ENCODE measurements around the gene TMEM163.
A peak's percentile ranks its signal among the peaks of the same experiment; 100 is the strongest.

TMEM163 gene

GRCh38 chr2:134425724-134426496, 292.9 kb downstream of the TMEM163 start:
- DNase-seq: no peak

DNA sequence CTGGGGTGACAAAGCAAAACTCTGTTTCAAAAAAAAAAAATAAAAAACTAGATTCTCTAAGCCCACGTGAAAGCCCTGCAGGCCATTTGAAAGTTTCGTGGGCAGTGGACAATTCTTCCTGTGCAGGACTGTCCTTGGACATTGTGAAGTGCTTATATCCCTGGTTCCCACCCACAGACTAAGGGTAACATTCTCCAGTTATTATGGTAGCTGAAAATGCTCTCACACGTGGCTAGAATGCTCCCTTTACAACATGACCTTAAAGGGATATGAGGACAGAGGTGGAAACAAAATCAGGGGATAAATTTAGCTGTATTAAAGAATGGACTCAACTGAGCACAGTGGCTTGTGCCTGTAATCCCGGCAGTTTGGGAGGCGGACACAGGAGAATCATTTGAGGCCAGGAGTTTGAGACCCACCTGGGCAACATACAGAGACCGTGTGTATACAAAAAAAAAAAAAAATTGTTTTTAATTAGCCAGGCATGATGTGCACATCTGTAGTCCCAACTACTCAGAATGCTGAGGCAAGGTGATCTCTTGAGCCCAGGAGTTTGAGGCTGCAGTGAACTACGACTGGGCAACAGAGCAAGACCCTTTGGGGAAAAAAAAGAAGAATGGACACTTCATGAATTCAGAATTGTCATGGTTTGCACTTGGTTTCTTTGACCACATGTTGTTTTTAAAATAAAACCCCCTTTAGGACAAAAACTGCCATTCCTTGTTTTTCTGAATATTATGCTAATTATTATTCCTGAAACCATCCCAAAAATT, 297.1 kb downstream of the TMEM163 start:
- no peak for DNase-seq

- DNase-seq: no peak
Measured at GRCh38 chr2:134420920-134421319, 297.9 kb downstream of the TMEM163 start.

- no peak for DNase-seq
Measured at GRCh38 chr2:134420259-134420658, 298.5 kb downstream of the TMEM163 start.

GRCh38 chr2:134417968-134418582, 300.7 kb downstream of the TMEM163 start:
- no peak for DNase-seq

DNA sequence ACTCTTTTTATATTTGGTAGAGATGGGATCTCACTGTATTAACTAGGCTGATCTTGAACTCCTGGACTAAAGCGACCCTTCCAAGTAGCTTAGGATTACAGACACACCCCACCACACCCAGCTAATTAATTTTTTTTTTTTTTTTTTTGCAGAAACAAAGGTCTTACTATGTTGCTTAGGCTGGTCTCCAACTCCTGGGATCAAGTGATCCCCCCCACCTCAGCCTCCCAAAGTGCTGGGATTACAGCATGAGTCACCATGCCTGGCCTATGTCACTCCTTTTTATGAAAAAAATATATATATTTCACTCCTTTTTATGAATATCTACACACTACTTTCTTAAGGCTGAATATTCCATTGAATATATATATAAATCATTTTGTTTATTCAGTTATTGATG, 302.2 kb downstream of the TMEM163 start:
- DNase-seq: no peak

- no peak for DNase-seq
Measured at GRCh38 chr2:134416018-134416417, 302.8 kb downstream of the TMEM163 start.

- no peak for DNase-seq
Measured at GRCh38 chr2:134413912-134414311, 304.9 kb downstream of the TMEM163 start.

- no peak for DNase-seq
Measured at GRCh38 chr2:134413430-134413829, 305.4 kb downstream of the TMEM163 start.

GRCh38 chr2:134412639-134412999, 306.2 kb downstream of the TMEM163 start:
- no peak for DNase-seq

DNA sequence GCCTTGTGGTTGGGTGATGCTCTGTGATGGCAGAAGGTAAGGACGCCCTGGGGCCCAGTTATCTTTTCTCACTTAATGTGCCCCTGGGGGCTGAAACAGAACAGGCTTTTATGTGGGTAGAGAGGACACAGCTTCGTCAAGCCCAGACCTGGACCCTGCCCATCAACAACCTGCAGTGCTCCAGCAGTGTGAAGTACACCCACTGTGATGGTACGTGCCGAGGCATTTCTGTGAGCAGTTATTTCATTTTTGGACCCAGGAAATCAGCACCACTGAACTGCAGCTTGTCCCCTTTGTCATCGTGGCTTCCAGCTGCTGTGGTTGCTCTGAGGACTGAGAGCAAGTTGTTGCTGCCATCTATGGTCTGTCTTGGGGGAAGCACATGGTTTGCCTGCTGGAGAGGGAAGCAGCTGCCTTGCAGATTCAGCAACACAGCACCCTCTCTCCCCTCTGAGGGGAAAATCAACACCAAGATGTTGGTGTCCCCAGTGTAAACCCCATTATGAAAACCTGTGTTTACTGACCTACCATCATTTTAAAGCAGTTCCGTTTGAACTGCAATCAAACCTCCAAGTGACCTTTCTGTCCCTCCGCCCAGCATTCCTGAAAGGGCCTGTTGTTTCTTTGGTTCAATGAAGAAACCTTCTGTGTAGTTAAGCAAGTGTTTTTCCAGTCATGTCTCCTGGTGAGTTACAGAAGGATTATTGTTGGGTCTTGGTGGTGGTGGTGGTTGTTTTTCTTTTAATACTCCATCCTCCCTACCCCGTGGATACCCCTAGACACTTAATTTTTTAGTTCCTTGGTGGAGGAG, 306.8 kb downstream of the TMEM163 start:
- DNase-seq: peak; percentile 79

GRCh38 chr2:134411279-134411827, 307.4 kb downstream of the TMEM163 start:
- no peak for DNase-seq

DNA sequence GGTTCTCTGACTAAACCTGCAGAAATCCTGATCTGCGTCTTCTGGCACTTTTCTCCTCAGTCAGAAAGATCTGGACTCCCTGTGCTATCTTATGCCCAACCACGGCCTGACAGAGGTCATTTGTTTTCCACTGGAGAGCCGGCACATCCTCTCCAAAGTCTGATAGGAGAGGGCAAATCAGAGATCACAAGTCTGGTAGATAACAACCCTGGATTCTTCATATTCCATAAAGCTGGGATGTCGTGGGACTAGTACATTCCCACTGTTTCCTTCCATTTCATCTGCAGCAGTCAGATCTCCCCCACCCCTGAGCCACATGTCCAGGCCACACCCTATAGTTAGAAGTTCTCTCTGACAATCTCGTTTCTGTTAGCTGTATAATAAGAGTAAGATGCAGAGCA, 308.0 kb downstream of the TMEM163 start:
- DNase-seq: no peak

- DNase-seq: no peak
Measured at GRCh38 chr2:134410006-134410405, 308.8 kb downstream of the TMEM163 start.

GRCh38 chr2:134408791-134409190, 310.0 kb downstream of the TMEM163 start:
- DNase-seq: no peak

- no peak for DNase-seq
Measured at GRCh38 chr2:134408386-134408785, 310.4 kb downstream of the TMEM163 start.

DNA sequence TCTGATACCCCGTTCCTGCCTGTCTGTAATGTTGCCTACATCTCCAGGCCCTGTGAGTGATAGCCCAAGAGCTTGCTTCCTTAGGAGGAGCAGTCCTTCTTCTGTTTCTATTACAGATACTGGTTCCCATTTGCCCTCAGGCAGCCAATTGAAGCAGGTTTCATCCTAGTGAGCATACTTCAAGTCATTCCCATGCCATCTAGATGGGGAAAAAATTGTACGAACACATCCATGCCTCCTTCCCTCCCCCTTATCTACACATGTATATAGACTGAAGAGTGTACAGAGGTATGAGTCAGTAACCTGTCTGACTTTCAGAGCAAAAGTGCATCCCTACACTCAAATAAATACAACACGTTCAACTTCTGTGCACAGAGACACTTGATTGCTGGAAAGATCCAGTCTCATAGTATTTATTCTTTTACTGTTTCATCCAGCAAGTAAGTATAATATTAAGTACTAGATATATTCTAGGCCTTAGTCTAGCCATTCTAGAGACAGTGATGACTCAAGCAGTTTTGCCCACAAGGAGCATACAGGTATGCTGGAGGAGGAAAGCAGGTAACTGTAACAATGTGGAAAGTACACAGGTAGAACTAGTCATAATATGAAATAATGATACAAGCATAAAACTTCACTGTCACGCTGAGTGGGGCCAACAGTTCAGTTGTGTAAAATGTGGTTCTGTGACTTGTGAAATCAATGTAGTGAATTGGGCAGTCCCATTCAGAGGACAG, 311.5 kb downstream of the TMEM163 start:
- no peak for DNase-seq

- no peak for DNase-seq
Measured at GRCh38 chr2:134406736-134407135, 312.1 kb downstream of the TMEM163 start.

GRCh38 chr2:134406311-134406710, 312.5 kb downstream of the TMEM163 start:
- DNase-seq: no peak

Measured in DMS79 (cell line).